Panc1 (cell line): ENCODE measurements around the gene CHMP6. TPM values are rescaled to one million over a fixed set of nuclear protein-coding genes. Genes with fewer than 3 reads are reported as not detected.

Experiments used
- ATAC-seq: fragments of 200-7000 bp; cut with Tn5 transposase; 2 replicates; pipeline ENCODE4 v1.9.1; 2020; ENCODE audit warnings: mild to moderate bottlenecking, moderate library complexity
- BruUV-seq: library from RNA; stranded (reverse); fragments of 400-500 nt; replicated peaks from 2 replicates; lab custom pipeline; 2021; lab: Mats Ljungman, UMichigan
- CTCF ChIA-PET: fragments of 300-600 bp; sonication (Branson Sonifier 250); formaldehyde crosslinking; loops from one replicate; lab custom pipeline; 2022; ENCODE audit warnings: antibody characterized with exemption; lab: Charles Lee
- POLR2A ChIA-PET: fragments of 300-600 bp; sonication (Branson Sonifier 250); formaldehyde crosslinking; loops from one replicate; lab custom pipeline; 2022; ENCODE audit warnings: antibody characterized with exemption; lab: Charles Lee
- DNase-seq: peaks from one replicate; pipeline ENCODE4 v3.0.0-alpha.2; 2010; ENCODE audit warnings: low read depth, low spot score
- H3K27ac ChIP-seq: 2 replicates; pipeline ENCODE4 v1.5.1; 2011; ENCODE audit warnings: mild to moderate bottlenecking, low read length, inconsistent platforms
- H3K27me3 ChIP-seq: fragments of 200-500 bp; sonication (Bioruptor generic); 2 replicates; pipeline ENCODE4 v1.6.0; 2014; ENCODE audit warnings: low read length, inconsistent platforms; ENCODE audit not compliant: control insufficient read depth, insufficient read depth
- H3K36me3 ChIP-seq: fragments of 200-500 bp; sonication (Bioruptor generic); 2 replicates; pipeline ENCODE4 v1.5.1; 2014; ENCODE audit warnings: inconsistent platforms, mild to moderate bottlenecking, low read length, moderate library complexity; ENCODE audit not compliant: control insufficient read depth, insufficient read depth
- H3K4me1 ChIP-seq: 2 replicates; pipeline ENCODE4 v1.5.1; 2011; ENCODE audit warnings: inconsistent platforms, mild to moderate bottlenecking, low read length, moderate library complexity; ENCODE audit not compliant: control insufficient read depth, insufficient read depth
- H3K4me3 ChIP-seq, 2 experiments: 2 replicates each; pipeline ENCODE4 v1.5.1; 2011 to 2012; ENCODE audit warnings: low read depth in 2 of 2, low read length in 2 of 2, mild to moderate bottlenecking in 2 of 2, inconsistent platforms in 1 of 2, moderate library complexity in 1 of 2
- H3K9me3 ChIP-seq: fragments of 200-500 bp; sonication (Bioruptor generic); 2 replicates; pipeline ENCODE4 v1.5.1; 2014; ENCODE audit warnings: low read depth, mild to moderate bottlenecking, inconsistent platforms, low read length, moderate library complexity; ENCODE audit not compliant: control insufficient read depth, insufficient read depth
- CTCF ChIP-seq: fragments of 450-650 bp; IDR thresholded peaks from 2 replicates; pipeline ENCODE4 v1.5.1; 2017; ENCODE audit warnings: mild to moderate bottlenecking
- POLR2AphosphoS5 ChIP-seq: IDR thresholded peaks from 2 replicates; pipeline ENCODE4 v1.6.1; 2012; ENCODE audit warnings: mild to moderate bottlenecking, low read depth, low read length, moderate library complexity
- REST ChIP-seq, 2 experiments: IDR thresholded peaks; 2 replicates each; pipeline ENCODE4 v1.6.1; 2011 to 2012; ENCODE audit warnings: low read depth in 2 of 2, control low read depth in 1 of 2, low read length in 1 of 2, mild to moderate bottlenecking in 1 of 2, moderate library complexity in 1 of 2; ENCODE audit not compliant: insufficient read depth in 1 of 2
- SIN3A ChIP-seq: IDR thresholded peaks from 2 replicates; pipeline ENCODE4 v1.6.1; 2012; ENCODE audit warnings: low read depth, mild to moderate bottlenecking, low read length, moderate library complexity, borderline replicate concordance; ENCODE audit not compliant: insufficient read depth
- TCF7L2 ChIP-seq: IDR thresholded peaks from 2 replicates; pipeline ENCODE4 v1.6.1; 2011; ENCODE audit warnings: mild to moderate bottlenecking, low read depth, low read length, inconsistent platforms
- in situ Hi-C: cut with HindIII; loops from 2 replicates; pipeline ENCODE4 v1.10.0; 2016; ENCODE audit warnings: low sequenced_read_pairs, low pct_unique_long_range_greater_than_20kb
- intact Hi-C: fragments of 100-400 bp; cut with micrococcal nuclease; formaldehyde crosslinking; loops from one replicate; pipeline ENCODE4 v1.10.0; 2022; ENCODE audit not compliant: unreplicated experiment
- total RNA-seq: library from RNA; stranded (reverse); gene quantifications from one replicate; pipeline ENCODE4 v1.2.1, GENCODE V29; 2021; ENCODE audit not compliant: unreplicated experiment

Gene CHMP6
- total RNA-seq, 1 experiment from 2014 or later = 43.7 TPM

GRCh38 chr17:80996422-80997305 is 5.0 kb downstream of the CHMP6 start:
- no peaks in the 10 kb centered on the region for H3K27me3 ChIP-seq
- no peaks in the 10 kb centered on the region for H3K9me3 ChIP-seq
- no peak for ATAC-seq
- in situ Hi-C loops = no loop called here
- POLR2A ChIA-PET = interaction anchor here (0.6 kb wide), 1 partner anchor 82 kb away, joined by 4 read pairs; no protein-coding TSS in a partner anchor
- no TSS peak for BruUV-seq
- DNase-seq = no peak
- H3K36me3 ChIP-seq = no peaks in the 10 kb centered on the region; the same call in 1 of the 2 replicates
- CTCF ChIA-PET = no interaction called here
- H3K27ac ChIP-seq = no peak overlapping the region
- H3K4me1 ChIP-seq = peaks cover 11% of the 10 kb centered on the region
- TF ChIP-seq POLR2AphosphoS5 (no peak), SIN3A (no peak), TCF7L2 (no peak), REST (IDR thresholded peaks at IDR 0.05; ENCODE audit: insufficient read depth in 1 of 2, low read depth in 2 of 2, low read length in 1 of 2) (no peak), CTCF (no peak)
- no peak overlapping the region for H3K4me3 ChIP-seq
- intact Hi-C loops = no loop called here

- DNase-seq (no peak), ATAC-seq (peak; percentile 20; the same call in 1 of the 2 replicates)
- ChIA-PET POLR2A (no interaction called here), CTCF (no interaction called here)
- no peak overlapping the region for H3K27ac ChIP-seq
- TF ChIP-seq POLR2AphosphoS5 = no peak
- TF ChIP-seq CTCF = no peak
- no peak for TF ChIP-seq SIN3A
- no peak for TF ChIP-seq TCF7L2
- in situ Hi-C loops = no loop called here
- no TSS peak for BruUV-seq
- H3K9me3 ChIP-seq = no peaks in the 10 kb centered on the region
- intact Hi-C loops = no loop called here
- H3K4me1 ChIP-seq = peaks cover 15% of the 10 kb centered on the region
- no peaks in the 10 kb centered on the region for H3K36me3 ChIP-seq
- no peak overlapping the region for H3K4me3 ChIP-seq
- H3K27me3 ChIP-seq = no peaks in the 10 kb centered on the region
Observed at GRCh38 chr17:80997424-80998117, 5.9 kb downstream of the CHMP6 start.
